ENCODE measurements around the gene NELFCD.

The NELFCD gene

GRCh38 chr20:58984691-58985090 lies 3.6 kb downstream of the NELFCD start:
- TF ChIP-seq REST (IDR thresholded peaks at IDR 0.05; ENCODE audit: low read depth) (no peak), EP300 (IDR thresholded peaks at IDR 0.05; ENCODE audit: borderline replicate concordance) (no peak), CEBPB (IDR thresholded peaks at IDR 0.05) (no peak), TAF1 (IDR thresholded peaks at IDR 0.05; ENCODE audit: low read depth) (no peak), CREB1 (IDR thresholded peaks at IDR 0.05; ENCODE audit: low read depth) (no peak), TCF12 (IDR thresholded peaks at IDR 0.05; ENCODE audit: low read depth) (no peak)

GRCh38 chr20:58985656-58986055 lies 4.6 kb downstream of the NELFCD start:
- TF ChIP-seq TEAD4 (IDR thresholded peaks at IDR 0.05): no peak
- no peak for TF ChIP-seq EGR1 (IDR thresholded peaks at IDR 0.05)
- no peak for TF ChIP-seq USF1 (IDR thresholded peaks at IDR 0.05)
- no peak for TF ChIP-seq FOXM1 (IDR thresholded peaks at IDR 0.05; ENCODE audit: borderline replicate concordance, low read depth)

- TF ChIP-seq MAX (IDR thresholded peaks at IDR 0.05) (no peak), EGR1 (IDR thresholded peaks at IDR 0.05) (no peak), TCF12 (IDR thresholded peaks at IDR 0.05; ENCODE audit: low read depth) (no peak), EP300 (IDR thresholded peaks at IDR 0.05; ENCODE audit: borderline replicate concordance) (no peak), TEAD4 (IDR thresholded peaks at IDR 0.05) (no peak), ZBTB7A (IDR thresholded peaks at IDR 0.05; ENCODE audit: low read depth) (no peak), NFIC (IDR thresholded peaks at IDR 0.05) (no peak), YY1 (IDR thresholded peaks at IDR 0.05; ENCODE audit: low read depth) (no peak)
Observed at GRCh38 chr20:58986286-58986967, 5.4 kb downstream of the NELFCD start.

GRCh38 chr20:58986968-58987517 lies 6.0 kb downstream of the NELFCD start:
- no peak for TF ChIP-seq CEBPB (IDR thresholded peaks at IDR 0.05)
- TF ChIP-seq TAF1 (IDR thresholded peaks at IDR 0.05; ENCODE audit: low read depth): no peak
- TF ChIP-seq EGR1 (IDR thresholded peaks at IDR 0.05): no peak
- TF ChIP-seq TEAD4 (IDR thresholded peaks at IDR 0.05): no peak
- TF ChIP-seq ZBTB7A (IDR thresholded peaks at IDR 0.05; ENCODE audit: low read depth): no peak
- no peak for TF ChIP-seq NFIC (IDR thresholded peaks at IDR 0.05)
- TF ChIP-seq FOXM1 (IDR thresholded peaks at IDR 0.05; ENCODE audit: borderline replicate concordance, low read depth): no peak
- no peak for TF ChIP-seq YY1 (IDR thresholded peaks at IDR 0.05; ENCODE audit: low read depth)
- no peak for TF ChIP-seq USF1 (IDR thresholded peaks at IDR 0.05)

- TF ChIP-seq CEBPB (IDR thresholded peaks at IDR 0.05): no peak
- TF ChIP-seq TAF1 (IDR thresholded peaks at IDR 0.05; ENCODE audit: low read depth): no peak
- no peak for TF ChIP-seq NFIC (IDR thresholded peaks at IDR 0.05)
- TF ChIP-seq EGR1 (IDR thresholded peaks at IDR 0.05): no peak
- no peak for TF ChIP-seq TCF12 (IDR thresholded peaks at IDR 0.05; ENCODE audit: low read depth)
- no peak for TF ChIP-seq MAX (IDR thresholded peaks at IDR 0.05)
- no peak for TF ChIP-seq EP300 (IDR thresholded peaks at IDR 0.05; ENCODE audit: borderline replicate concordance)
- TF ChIP-seq REST (IDR thresholded peaks at IDR 0.05; ENCODE audit: low read depth): no peak
- TF ChIP-seq YY1 (IDR thresholded peaks at IDR 0.05; ENCODE audit: low read depth): no peak
- TF ChIP-seq TEAD4 (IDR thresholded peaks at IDR 0.05): no peak
- TF ChIP-seq CREB1 (IDR thresholded peaks at IDR 0.05; ENCODE audit: low read depth): no peak
- TF ChIP-seq FOXM1 (IDR thresholded peaks at IDR 0.05; ENCODE audit: borderline replicate concordance, low read depth): no peak
- TF ChIP-seq ZBTB7A (IDR thresholded peaks at IDR 0.05; ENCODE audit: low read depth): no peak
- no peak for TF ChIP-seq USF1 (IDR thresholded peaks at IDR 0.05)
- no peak for TF ChIP-seq RAD21 (IDR thresholded peaks at IDR 0.05; ENCODE audit: low read depth)
Observed at GRCh38 chr20:58987790-58988564, 6.9 kb downstream of the NELFCD start.
